ENCODE data around the gene GNAQ.

GNAQ gene

DNA sequence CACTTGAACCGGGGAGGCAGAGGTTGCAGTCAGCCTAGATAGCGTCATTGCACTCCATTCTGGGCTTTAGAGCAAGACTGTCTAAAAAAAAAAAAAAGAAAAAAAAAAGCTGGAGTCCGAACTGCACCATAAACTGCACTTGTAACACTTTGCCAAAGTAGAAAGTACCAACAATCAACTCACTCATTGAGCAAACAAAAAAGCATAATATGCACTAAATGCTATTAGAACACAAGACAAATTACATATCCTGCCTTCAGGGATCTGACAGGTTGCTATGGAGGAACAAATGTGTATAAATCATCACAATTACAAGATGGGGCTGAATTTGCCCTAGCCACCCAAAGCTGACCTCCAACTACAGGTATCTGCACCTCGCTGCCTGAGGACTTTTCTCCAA lies 27.9 kb downstream of the GNAQ start:
- DNase-seq (ENCODE audit: low read depth): no peak

DNA sequence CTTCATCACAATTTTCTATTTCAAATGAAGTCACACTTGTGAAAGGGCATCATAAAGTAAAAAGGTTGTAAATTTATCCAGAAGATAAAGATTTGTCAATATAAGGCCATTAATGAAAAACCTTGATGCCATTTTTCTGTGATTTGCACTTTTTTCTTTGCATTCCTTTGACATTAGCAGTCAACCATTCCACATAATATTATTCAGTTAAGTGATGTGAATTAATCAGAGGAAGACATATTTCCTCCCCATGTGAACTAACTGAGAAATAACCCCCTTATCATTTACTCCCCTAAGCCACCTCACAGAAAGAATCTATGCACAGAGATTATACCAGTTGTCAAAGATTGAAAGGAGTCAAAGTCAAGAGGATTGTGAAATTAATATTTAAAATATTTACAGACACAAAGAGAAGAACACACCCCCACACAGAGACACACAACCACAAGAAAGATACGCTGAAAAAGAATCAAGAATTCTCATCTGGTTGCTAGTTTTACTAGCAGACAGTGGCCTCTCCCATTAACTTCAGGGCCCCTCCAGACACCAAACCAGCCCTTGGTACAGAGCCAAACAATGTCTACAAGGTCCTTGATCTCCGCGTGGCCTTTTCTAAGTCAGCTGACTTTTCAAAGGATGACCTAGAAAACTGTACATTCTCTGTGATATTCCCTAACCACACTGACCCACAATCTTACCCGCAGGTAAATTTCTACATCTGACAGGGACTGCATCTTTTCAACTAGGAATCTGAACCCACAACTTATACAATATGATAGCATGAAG lies 29.5 kb downstream of the GNAQ start:
- DNase-seq (ENCODE audit: low read depth): no peak

DNA sequence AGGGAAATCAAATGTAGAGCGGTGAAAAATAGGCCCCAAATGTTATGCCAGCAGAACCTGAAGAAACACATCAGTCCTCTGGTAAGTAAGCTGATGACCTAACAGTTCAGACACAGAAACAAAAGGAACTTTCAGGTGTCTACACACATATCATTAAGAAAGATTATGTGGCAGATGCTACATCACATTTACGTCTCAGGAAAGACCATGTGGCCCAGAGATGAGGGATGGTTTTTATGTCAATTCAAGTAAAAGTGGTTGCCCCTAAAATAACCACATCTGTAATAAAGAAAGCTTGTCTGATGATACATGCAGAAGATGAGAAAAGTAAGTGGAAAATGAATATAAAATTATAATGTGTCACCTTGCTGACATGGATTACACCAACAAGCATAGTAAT lies 31.4 kb downstream of the GNAQ start:
- DNase-seq (ENCODE audit: low read depth): no peak

DNA sequence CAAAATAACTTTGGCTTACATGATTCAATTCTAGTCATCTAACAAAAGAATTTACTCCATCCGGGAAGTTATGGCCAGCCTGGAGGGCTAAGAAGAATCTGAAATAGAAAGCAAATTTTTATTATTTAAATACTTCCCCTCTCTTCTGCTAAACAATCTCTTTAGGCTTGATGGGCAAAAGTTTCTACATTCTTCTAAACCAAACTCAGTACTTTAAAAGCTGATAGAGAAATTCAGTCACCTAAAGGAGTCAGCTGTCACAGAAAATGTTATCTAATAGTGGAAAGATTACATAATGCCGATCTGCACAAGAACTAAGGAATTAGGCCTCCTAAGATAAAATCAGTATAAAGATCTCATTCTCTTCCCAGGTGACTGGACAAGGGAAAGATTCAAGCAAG lies 32.4 kb downstream of the GNAQ start:
- DNase-seq (ENCODE audit: low read depth): no peak

DNA sequence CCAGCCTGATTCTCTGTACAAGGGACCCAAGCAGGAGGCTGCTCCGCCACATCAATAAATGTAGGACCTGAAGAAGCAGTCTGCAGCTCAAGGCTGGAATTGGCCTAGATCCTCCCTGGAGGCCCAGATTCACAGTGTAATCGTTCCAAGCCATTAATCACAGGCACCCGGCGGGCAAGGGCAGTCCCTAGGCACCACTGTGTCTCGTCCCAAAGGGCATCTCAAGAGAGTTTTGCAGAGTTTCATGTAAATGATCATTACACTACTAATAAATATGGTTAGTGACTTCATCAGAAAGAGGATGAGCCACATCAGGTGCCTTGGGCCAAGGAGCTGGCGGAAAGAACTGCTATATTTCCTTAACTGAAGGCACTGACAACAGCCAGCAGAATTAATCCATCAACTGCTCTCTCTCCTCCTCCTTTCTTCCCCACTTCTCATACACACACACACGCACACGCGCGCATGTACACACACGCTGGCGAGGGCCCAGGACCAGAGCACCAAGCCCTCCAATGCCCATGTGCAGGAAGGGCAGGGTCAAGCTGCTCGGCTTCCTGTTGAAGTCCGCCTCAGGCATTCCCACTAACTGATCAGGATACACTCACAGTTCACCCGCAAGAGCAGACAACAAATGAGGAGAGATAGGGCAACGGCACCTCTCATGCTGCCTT lies 33.9 kb downstream of the GNAQ start:
- no peak for DNase-seq (ENCODE audit: low read depth)

DNA sequence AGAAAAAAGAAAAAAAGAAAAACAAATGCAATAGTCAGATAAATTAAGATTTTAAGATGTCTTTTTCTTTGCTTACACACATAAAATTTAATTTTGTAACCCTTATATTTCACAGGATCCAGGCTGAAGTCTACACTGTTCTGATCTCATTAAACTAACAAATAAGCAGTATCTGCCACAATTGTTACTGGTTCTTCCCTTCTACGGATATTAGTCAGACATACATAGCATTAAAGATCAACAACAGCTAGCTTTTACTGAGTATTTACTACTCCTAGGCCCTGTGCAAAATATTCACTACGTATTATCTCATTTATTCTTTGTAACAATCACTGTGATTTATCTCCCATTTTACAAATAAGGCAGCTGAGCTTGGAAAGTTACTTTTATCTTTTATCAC lies 34.9 kb downstream of the GNAQ start:
- DNase-seq (ENCODE audit: low read depth): no peak

DNA sequence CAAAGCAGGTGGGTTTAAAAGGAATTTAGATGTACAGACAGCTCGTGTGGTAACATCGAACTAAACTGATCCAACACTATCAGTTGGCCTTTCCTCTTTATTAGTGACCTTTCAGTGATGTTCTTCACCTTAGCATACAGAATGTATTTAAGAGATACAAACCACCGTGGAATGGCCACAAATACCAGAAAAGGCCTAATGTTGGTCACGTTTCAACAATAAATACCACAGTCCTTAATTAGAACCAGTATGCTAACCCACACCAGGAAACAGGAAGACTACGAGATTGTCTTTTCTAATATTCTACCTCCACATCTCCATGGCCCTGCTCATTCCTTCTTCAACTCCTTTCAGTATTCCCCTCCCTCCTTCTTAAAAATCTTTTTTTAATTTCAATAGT lies 40.4 kb downstream of the GNAQ start:
- DNase-seq (ENCODE audit: low read depth): no peak

DNA sequence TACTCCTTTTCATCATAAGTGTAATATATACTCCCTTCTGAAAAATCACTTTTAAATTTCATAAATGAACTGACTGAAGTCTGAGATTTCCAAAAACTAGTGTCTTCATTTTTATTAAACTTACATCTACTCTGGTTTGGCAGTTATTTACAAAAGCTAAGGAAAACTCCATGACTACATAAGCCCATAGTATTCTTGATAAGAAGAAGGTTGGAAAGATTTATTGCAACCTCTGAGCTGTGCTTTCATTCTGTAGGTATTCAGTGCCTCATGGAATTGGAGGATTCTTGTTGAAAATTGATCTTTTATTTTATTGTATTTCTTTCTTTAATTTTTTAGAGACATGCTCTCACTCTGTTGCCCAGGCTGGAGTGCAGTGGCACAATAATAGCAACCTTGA lies 41.7 kb downstream of the GNAQ start:
- no peak for DNase-seq (ENCODE audit: low read depth)

DNA sequence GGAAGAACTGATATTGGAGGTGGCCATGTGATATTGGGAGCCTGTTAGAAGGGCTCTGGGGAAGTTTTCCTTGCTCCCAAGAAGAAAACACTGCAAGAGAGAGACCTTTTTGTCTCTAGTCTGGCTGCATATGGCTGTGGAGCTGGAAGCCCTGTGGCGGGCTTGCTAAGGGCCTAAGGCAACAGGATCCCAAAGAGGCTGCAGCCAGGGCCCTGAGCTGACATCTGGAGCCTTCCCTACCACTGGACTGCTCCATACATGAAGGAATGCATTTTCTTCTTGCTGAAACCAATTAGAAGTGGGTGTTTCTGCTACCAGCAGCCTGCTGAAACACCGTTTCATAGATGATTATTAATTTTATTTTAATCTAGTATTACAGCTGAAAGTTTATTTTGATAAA lies 42.2 kb downstream of the GNAQ start:
- no peak for DNase-seq (ENCODE audit: low read depth)

DNA sequence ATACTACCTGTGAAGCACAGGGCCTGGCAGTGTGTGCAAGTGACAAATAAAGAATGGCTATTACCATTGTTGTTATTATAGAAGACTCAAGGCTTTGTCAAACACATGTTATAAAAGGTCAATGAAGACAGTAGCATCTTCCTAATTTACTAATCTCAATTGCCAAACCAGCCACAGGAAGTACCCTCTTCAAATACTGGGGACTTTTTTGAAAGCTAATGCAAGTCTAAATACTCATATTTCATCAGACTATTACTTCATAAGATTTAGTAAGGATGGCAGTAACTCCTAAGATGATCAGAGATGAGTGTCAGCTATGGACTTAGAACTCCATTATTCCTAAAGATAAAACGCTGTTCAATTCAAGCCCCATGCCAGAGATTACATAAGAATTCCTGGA lies 43.0 kb downstream of the GNAQ start:
- no peak for DNase-seq (ENCODE audit: low read depth)

DNA sequence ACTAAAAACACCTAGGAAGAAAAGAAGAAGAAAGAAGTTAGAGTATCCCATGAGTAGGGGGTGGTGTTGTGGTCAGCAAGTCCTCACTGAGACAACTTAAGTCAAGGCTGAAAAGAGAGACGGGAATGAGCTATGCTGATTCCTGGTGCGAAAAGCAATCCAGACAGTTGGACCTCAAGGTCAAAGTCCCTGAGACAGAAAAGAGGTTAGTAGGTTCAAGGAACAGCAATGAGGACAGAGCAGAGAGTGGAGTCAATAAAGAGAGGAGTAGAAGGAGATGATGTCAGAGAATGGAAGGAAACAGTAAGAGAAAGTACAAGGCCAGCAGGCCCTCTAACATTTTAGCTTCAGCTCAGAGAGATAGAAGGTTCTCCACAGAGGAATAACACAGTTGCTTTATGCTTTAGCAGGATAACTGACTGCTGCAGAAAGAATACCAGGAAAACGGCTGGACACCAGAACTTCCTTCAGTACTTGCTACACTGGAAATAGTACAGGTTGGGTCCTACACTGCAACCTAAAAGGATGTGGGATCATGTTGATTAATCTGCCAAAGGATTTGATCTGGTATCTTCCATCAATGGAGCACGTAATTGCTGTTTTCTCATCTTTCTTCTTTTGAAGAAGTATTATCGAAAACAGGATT lies 43.6 kb downstream of the GNAQ start:
- DNase-seq (ENCODE audit: low read depth): no peak

DNA sequence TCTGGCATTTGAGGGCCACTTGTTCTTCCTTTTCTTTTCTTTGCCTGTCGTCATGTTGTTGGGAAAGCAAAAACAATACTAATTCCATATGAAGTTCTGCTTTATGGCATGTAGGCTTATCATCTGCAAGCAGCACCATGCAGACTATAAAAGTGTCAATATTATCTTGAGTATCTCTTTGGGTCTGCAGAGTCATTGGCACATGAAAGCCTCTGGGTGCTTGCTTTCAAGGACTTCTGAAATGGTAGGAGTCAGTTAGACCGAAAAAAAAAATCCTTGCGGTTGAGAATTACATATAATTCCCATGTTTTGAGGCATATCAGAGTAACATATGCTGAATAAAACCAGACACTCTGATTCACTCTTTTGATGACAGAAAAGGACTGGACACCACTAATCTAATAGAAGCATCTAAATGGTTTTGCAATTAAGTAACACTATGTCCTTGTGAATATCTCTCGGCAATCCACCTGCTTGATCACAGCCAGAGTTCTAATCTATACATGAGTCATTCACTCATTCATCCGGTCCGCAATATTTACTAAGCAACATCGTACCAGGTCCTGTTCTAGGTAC lies 44.4 kb downstream of the GNAQ start:
- no peak for DNase-seq (ENCODE audit: low read depth)

DNA sequence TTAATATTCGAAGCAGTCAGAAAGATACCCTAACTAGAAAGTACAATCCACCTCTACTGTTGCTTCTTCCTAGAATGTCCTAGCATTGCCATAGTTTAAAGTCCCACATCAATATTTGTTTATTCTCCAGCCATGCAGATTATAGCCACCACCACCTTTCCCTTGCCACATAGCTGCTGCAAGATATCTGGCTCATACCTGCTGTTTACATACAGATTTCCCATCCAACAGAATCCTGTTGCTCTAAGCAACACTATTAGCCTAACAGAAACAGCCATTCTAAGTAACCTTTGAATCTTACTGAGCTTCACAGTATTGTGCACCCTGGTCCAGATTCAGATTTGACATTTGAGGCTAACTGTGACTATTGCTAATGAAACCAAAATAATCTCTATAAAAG lies 45.6 kb downstream of the GNAQ start:
- no peak for DNase-seq (ENCODE audit: low read depth)

DNA sequence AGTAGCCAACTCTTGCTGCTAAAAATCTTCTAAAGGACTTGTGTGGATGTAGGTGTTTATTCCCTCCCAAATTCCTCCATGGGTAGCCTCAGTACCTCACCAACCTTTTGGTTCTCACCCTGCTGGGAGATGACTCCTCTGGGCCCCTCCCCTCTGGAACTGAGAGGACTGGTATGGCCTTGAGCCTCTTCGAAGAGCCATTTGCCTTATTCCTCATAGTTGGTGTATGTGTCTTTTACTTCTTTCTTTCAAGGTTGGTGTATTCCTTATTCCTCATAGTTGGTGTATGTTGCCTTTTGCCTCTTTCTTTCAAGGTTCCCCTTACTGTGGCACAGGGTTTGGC lies 48.3 kb downstream of the GNAQ start:
- DNase-seq (ENCODE audit: low read depth): no peak

DNA sequence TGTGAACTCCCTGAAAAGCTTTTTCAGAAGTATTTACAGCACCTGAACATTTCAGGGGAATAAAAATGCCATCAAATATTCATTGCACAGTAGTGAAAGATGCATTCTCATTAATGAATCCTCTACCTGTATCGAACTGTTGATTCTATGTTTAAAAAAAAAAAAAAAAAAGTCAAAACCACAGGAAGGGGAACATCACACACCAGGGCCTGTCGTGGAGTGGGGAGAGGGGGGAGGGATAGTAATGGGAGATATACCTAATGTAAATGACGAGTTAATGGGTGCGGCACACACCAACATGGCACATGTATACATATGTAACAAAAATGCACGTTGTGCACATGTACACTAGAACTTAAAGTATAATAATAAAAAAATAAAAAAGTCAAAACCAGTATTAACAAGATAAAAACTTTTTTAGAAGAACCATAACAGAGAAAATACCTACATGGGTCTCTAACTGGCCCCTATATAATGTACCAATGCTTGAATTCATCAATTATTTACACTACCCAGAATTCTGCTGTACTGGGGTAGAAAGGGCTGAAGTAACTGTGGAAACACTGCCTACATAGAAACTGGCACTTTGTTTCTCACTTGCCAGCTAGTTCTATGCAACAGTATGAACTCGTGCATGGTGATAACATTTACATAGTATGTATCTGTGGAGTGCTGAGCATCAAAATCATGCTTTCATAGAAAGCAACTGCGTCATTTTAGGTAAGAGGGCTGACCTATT lies 48.9 kb downstream of the GNAQ start:
- DNase-seq (ENCODE audit: low read depth): no peak

DNA sequence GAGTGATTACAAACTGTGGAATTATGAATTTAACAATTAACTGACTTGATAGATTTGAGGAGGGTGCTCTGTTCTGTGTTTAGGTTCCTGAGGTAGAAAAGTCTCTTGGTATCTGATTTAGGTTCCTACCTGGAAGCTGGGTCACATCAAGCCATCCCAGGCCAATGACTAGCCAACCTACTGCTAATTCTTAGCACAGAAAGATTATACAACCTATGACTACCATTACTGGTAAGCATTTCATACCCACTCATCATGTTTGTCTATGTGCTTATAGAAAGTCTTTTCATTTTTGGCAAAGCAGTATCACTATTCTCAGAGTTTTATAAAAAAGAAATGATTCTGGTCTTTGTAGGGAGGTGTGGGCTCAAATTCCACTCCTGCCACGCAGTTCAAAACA lies 49.7 kb downstream of the GNAQ start:
- DNase-seq (ENCODE audit: low read depth): no peak

DNA sequence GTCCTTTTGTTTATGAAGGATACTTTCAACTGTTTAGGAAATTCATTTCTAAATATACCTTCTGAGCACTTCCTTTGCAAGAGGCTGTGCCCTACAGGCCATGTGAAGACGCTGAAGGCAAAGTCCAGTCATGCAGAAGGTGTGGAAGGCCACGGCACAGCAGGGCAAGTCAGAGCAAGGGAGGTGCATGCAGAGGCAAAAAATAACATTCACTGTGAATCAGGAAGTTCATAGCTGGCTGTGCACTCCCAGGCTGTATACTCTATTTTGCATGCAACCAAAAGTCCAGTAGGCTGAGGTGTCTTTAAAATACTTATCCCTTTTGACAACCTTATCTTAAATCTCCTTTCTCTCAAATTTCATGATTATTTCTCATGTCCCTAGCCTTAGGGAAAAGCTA lies 50.3 kb downstream of the GNAQ start:
- DNase-seq (ENCODE audit: low read depth): no peak

DNA sequence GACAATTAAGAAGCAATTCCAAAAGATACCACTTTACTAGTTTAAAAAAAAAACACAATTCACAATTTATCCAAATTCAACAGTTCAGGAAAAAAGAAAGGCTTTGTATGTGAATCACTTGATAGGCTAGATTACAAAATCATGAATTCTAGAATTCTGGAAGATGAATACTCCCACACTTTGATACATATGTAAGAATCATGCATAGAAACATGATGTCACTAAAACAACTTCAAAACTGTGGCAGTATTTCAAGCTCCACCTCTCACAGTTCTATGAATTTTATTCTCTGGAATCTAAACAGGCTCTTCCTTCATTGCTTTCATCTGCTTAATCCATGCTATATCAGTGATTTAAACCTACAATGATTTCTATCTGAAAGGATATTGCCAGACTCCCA lies 51.0 kb downstream of the GNAQ start:
- DNase-seq (ENCODE audit: low read depth): no peak

DNA sequence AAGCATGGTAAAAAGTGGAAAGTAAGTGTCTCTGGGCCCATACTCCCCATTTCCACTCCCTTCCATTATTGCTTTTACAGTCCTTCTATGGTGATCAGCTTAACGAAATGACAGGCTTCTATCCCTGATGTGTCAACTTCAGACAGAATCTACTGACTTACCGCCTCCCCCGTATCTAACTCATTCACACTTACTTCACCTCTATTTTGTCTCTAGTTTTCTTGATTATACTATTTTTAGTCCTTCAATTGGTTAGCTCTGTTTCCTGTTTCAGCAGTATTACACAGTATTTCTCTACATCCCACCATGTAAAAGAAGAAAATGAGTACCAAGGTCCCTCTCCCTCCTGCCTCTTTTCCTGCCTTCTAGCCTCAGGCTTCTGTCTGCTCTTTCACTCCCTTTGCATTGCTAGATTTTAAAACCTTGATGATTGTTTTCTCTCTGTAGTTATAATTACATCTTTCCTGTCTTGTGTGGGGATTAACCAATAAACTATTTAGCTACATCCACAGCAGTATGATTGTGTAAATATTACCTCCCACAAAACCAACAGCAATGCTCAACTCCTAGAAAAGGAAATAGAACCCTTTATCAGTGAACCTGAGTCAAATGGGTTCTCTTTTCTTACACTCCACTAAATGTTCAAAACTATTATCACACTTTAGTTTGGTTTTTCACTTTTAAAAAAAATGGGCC lies 53.4 kb downstream of the GNAQ start:
- no peak for DNase-seq (ENCODE audit: low read depth)

DNA sequence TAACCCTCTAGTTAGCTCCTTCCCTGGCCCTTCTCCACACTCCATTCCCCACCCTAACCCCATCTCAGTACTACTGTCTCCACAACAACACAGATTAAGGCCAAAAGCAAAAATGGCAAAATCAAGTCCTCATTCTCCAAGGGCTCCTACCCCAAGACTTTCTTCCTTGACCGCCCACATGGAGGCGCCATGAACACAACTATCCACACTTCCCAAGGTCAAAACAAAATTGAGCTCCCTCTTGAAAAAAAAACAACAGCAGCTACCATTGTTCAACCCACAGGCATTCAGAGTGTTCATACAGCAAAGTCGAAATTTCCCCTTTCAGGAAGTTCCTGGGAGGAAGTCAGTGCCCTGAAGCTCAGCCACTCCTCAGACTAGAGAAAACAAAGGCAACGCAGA lies 54.4 kb downstream of the GNAQ start:
- DNase-seq (ENCODE audit: low read depth): peak; percentile 25

DNA sequence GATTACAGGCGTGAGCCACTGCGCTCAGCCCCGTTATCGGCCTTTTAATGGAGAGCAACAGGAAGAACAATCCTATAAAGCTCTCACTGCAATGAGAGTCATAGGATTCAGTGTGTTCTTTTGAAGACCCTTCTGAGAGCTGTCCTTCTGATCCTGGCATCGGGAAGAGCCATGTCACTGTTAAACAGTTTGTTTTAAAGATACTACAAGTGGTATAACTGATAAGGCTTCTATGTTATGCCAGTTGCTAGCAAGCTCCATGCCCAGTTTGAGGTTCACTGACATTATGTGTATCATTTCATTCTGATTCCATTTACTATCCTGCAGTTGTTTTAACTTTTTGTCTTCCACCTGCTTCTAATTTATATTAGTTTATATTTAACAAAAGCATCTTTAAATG lies 55.8 kb downstream of the GNAQ start:
- no peak for DNase-seq (ENCODE audit: low read depth)

DNA sequence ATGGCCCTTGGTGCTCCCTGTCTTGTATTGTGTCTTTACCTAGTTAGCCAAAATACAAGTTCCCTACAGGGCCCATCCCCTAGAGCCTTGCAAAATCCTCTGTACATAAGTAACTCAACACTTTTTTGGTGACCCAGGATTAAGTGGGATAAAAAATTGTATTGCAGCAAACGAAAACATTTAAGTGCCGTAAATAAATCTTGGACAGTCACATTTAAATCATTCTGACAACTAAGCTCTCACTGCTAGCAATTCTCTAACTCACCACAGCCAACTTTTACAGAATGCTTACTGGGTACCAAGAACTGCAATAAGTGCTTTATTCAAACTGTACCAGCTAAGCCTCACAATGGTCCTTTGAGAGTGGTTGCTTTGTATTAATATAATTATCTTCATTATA lies 56.6 kb downstream of the GNAQ start:
- no peak for DNase-seq (ENCODE audit: low read depth)
